ENCODE results near the gene KLHL4. TPM values are rescaled to one million over a fixed set of nuclear protein-coding genes. Genes with fewer than 3 reads are reported as not detected.

Gene KLHL4, protein sequence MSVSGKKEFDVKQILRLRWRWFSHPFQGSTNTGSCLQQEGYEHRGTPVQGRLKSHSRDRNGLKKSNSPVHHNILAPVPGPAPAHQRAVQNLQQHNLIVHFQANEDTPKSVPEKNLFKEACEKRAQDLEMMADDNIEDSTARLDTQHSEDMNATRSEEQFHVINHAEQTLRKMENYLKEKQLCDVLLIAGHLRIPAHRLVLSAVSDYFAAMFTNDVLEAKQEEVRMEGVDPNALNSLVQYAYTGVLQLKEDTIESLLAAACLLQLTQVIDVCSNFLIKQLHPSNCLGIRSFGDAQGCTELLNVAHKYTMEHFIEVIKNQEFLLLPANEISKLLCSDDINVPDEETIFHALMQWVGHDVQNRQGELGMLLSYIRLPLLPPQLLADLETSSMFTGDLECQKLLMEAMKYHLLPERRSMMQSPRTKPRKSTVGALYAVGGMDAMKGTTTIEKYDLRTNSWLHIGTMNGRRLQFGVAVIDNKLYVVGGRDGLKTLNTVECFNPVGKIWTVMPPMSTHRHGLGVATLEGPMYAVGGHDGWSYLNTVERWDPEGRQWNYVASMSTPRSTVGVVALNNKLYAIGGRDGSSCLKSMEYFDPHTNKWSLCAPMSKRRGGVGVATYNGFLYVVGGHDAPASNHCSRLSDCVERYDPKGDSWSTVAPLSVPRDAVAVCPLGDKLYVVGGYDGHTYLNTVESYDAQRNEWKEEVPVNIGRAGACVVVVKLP
- 9.0 and 9.8 TPM in 2 replicates for polyA plus RNA-seq (2011; rRNA removed)
- 1.4 and 1.5 TPM in 2 replicates for polyA plus RNA-seq (2012; cell fraction: cytosol; rRNA removed)
- polyA plus RNA-seq (2012; cell fraction: nucleus; rRNA removed), result 0.67 and 0.97 TPM in 2 replicates
- polyA plus RNA-seq (2017; fragmentation: RNase III; extraction: RNeasy Plus Mini Kit Qiagen cat#74134 plus additional on column Dnase treatment), result 3.5 to 4.3 TPM (median 3.7 TPM) in 3 replicates
- polyA minus RNA-seq (2011; rRNA and poly(A)+ RNA removed), result 6.3 and 6.6 TPM in 2 replicates

DNA sequence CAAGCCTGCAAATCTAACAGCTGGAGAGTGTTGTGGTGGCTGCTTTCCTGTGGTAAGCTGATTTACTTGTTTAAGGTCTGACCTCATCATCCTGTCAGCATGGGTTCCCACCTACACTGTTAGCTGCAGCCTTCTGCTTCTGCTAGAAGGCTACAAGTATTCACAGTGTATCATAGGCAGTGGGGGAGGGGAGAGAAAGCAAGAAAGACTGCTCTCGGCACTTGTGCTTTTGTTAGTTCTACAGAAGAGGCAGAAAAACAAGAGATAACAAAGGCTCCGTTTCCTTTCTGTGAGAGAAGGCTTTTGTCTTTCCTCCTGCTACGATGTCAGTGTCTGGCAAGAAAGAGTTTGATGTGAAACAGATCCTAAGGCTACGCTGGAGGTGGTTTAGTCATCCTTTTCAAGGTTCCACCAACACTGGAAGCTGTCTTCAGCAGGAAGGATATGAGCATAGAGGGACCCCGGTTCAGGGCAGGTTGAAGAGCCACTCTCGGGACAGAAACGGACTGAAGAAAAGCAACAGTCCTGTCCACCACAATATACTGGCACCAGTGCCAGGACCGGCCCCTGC lies at the start of gene KLHL4:
Gene KLHL4 (plus strand): TSS at position 232 of the 571 bp plus-strand sequence. CDS start 92 bp downstream, at position 324.
- Histone ChIP-seq H3K9me3 (no peaks in the 10 kb centered on the region), H3K4me1 (peaks cover 23% of the 10 kb centered on the region), H3K27ac (peak within 1 kb of the TSS; percentile 73 to 82), H3K4me2 (peak within 1 kb of the TSS; percentile 89), H3K4me3 (peak within 1 kb of the TSS; percentile 53)
- peak; percentile 100 for FAIRE-seq
- POLR2A ChIA-PET, result no interaction called here
- WGBS (ENCODE audit: missing lambda C conversion rate), result 3% methylated on average over 8 of the region's 8 CpGs
- DNase-seq (ENCODE audit: low read depth in 1 of 2, low spot score in 1 of 2), result peak in 1 of 2 experiments; percentile 80
- TF ChIP-seq, protein P1, sequence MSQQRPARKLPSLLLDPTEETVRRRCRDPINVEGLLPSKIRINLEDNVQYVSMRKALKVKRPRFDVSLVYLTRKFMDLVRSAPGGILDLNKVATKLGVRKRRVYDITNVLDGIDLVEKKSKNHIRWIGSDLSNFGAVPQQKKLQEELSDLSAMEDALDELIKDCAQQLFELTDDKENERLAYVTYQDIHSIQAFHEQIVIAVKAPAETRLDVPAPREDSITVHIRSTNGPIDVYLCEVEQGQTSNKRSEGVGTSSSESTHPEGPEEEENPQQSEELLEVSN (IDR thresholded peaks at IDR 0.05; ENCODE audit: borderline replicate concordance, low read depth), result no peak
- TF ChIP-seq, protein P2, sequence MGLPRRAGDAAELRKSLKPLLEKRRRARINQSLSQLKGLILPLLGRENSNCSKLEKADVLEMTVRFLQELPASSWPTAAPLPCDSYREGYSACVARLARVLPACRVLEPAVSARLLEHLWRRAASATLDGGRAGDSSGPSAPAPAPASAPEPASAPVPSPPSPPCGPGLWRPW (IDR thresholded peaks at IDR 0.05), result no peak
- no peak for TF ChIP-seq RFX5 (IDR thresholded peaks at IDR 0.05)
- TF ChIP-seq HOXA7 (CRISPR knock-in tag; IDR thresholded peaks at IDR 0.05), result no peak
- TF ChIP-seq FOXS1 (CRISPR knock-in tag; IDR thresholded peaks at IDR 0.05), result no peak
- no peak for TF ChIP-seq BHLHE40 (IDR thresholded peaks at IDR 0.05; ENCODE audit: low read depth, low read length)
- no peak for TF ChIP-seq POLR2A (IDR thresholded peaks at IDR 0.05; ENCODE audit: low read length)
- TF ChIP-seq MAZ (IDR thresholded peaks at IDR 0.05; ENCODE audit: borderline replicate concordance, low read depth, low read length), result no peak
- TF ChIP-seq, protein P3, sequence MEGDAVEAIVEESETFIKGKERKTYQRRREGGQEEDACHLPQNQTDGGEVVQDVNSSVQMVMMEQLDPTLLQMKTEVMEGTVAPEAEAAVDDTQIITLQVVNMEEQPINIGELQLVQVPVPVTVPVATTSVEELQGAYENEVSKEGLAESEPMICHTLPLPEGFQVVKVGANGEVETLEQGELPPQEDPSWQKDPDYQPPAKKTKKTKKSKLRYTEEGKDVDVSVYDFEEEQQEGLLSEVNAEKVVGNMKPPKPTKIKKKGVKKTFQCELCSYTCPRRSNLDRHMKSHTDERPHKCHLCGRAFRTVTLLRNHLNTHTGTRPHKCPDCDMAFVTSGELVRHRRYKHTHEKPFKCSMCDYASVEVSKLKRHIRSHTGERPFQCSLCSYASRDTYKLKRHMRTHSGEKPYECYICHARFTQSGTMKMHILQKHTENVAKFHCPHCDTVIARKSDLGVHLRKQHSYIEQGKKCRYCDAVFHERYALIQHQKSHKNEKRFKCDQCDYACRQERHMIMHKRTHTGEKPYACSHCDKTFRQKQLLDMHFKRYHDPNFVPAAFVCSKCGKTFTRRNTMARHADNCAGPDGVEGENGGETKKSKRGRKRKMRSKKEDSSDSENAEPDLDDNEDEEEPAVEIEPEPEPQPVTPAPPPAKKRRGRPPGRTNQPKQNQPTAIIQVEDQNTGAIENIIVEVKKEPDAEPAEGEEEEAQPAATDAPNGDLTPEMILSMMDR (IDR thresholded peaks at IDR 0.05), result no peak
- no peak for TF ChIP-seq CHD4 (IDR thresholded peaks at IDR 0.05; ENCODE audit: borderline replicate concordance)
- TF ChIP-seq, protein P4, sequence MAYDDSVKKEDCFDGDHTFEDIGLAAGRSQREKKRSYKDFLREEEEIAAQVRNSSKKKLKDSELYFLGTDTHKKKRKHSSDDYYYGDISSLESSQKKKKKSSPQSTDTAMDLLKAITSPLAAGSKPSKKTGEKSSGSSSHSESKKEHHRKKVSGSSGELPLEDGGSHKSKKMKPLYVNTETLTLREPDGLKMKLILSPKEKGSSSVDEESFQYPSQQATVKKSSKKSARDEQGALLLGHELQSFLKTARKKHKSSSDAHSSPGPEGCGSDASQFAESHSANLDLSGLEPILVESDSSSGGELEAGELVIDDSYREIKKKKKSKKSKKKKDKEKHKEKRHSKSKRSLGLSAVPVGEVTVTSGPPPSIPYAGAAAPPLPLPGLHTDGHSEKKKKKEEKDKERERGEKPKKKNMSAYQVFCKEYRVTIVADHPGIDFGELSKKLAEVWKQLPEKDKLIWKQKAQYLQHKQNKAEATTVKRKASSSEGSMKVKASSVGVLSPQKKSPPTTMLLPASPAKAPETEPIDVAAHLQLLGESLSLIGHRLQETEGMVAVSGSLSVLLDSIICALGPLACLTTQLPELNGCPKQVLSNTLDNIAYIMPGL (CRISPR knock-in tag; IDR thresholded peaks at IDR 0.05; ENCODE audit: borderline replicate concordance), result no peak
- no peak for TF ChIP-seq ZC3H11A (IDR thresholded peaks at IDR 0.05)
- no peak for TF ChIP-seq RNF2 (IDR thresholded peaks at IDR 0.05; ENCODE audit: borderline replicate concordance, low read depth)
- TF ChIP-seq, protein P5, sequence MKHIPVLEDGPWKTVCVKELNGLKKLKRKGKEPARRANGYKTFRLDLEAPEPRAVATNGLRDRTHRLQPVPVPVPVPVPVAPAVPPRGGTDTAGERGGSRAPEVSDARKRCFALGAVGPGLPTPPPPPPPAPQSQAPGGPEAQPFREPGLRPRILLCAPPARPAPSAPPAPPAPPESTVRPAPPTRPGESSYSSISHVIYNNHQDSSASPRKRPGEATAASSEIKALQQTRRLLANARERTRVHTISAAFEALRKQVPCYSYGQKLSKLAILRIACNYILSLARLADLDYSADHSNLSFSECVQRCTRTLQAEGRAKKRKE (CRISPR knock-in tag; IDR thresholded peaks at IDR 0.05; ENCODE audit: low read depth), result no peak
- CTCF ChIA-PET, result no interaction called here
- ATAC-seq, result peak; percentile 93

DNA sequence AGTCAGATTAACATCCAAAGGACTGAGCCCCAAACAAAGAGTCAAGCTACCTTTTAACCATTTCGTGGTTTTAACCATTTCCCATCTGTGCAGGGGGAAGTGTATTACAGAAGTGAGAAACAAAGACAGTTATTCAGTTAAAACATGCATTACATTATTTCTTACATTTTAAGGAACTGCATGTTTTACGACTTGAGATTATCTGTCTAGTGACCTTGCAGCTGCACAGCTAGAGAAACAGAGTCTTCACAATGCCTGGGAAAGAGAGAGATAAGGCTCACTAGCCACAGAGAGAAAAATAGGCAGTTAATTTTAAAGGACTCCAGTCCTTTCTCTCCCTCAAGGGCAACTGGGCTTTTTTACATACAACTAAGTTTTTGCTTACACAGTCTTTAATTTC lies 48.7 kb upstream of the KLHL4 start:
- no peak overlapping the region for H3K27ac ChIP-seq
- POLR2A ChIA-PET, result no interaction called here
- H3K4me3 ChIP-seq, result no peak overlapping the region
- H3K4me1 ChIP-seq, result no peaks in the 10 kb centered on the region
- H3K4me2 ChIP-seq, result no peak overlapping the region
- CTCF ChIA-PET, result no interaction called here
- ATAC-seq (no peak), FAIRE-seq (no peak), DNase-seq (ENCODE audit: low read depth in 1 of 2, low spot score in 1 of 2) (no peak)
- no peak for TF ChIP-seq RAD21 (conservative IDR thresholded peaks at IDR 0.05 in 1 of 2, IDR thresholded peaks at IDR 0.05 in 1 of 2)
- TF ChIP-seq, protein P5 (CRISPR knock-in tag; IDR thresholded peaks at IDR 0.05; ENCODE audit: low read depth), result no peak
- TF ChIP-seq EP300 (IDR thresholded peaks at IDR 0.05), result no peak
- TF ChIP-seq SREBF2 (IDR thresholded peaks at IDR 0.05), result no peak
- TF ChIP-seq, protein P4 (CRISPR knock-in tag; IDR thresholded peaks at IDR 0.05; ENCODE audit: borderline replicate concordance), result no peak
- no peak for TF ChIP-seq RARB (CRISPR knock-in tag; IDR thresholded peaks at IDR 0.05)
- no peak for TF ChIP-seq RFX5 (IDR thresholded peaks at IDR 0.05)
- no peak for TF ChIP-seq KDM5A (IDR thresholded peaks at IDR 0.05)
- TF ChIP-seq NFE2L2 (conservative IDR thresholded peaks at IDR 0.05; ENCODE audit: low read length), result no peak
- WGBS (ENCODE audit: missing lambda C conversion rate), result 8% methylated on average over 2 of the region's 2 CpGs
- 0 out of 3 replicates have a peak, but pooled peaks cover 2% of the 10 kb centered on the region for H3K9me3 ChIP-seq

Data from A549 (cell line).